DND-41 (cell line): Measurements from ENCODE around the gene SAMD11.
"Not testable (repeated sequence)": the region's sequence is repeated elsewhere in the genome, so short reads cannot be mapped to it uniquely, and the experiment has no call there.

Experiments used
- EZH2 ChIP-seq: IDR thresholded peaks from 3 replicates; pipeline ENCODE4 v1.6.1; 2012; ENCODE audit warnings: borderline replicate concordance, low read depth, mild to moderate bottlenecking, moderate library complexity, low read length, inconsistent platforms; ENCODE audit not compliant: severe bottlenecking
- TF ChIP-seq, protein P1 (sequence below): IDR thresholded peaks from 2 replicates; pipeline ENCODE4 v1.5.1; 2012; ENCODE audit warnings: borderline replicate concordance, low read length, moderate library complexity, mild to moderate bottlenecking; ENCODE audit not compliant: poor library complexity, severe bottlenecking; ENCODE audit errors: extremely low read depth

DNA sequence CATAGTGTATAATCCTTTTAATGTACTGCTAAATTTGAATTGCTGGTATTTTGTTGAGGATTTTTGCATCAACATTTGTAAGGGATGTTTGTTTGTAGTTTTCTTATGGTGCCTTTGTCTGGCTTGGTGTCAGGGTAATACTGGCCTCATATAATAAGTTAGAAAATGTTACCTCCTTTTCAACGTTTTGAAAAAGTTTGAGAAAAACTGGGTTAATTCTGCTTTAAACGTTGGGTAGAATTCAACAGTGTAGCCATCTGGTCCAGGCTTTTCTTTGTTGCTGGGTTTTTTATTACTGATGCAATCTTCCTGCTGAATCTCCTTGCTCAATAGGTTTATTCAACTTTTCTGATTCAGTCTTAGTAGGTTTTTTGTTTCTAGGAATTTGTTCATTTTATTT lies 43.2 kb upstream of the SAMD11 start:
- TF ChIP-seq, protein P1, sequence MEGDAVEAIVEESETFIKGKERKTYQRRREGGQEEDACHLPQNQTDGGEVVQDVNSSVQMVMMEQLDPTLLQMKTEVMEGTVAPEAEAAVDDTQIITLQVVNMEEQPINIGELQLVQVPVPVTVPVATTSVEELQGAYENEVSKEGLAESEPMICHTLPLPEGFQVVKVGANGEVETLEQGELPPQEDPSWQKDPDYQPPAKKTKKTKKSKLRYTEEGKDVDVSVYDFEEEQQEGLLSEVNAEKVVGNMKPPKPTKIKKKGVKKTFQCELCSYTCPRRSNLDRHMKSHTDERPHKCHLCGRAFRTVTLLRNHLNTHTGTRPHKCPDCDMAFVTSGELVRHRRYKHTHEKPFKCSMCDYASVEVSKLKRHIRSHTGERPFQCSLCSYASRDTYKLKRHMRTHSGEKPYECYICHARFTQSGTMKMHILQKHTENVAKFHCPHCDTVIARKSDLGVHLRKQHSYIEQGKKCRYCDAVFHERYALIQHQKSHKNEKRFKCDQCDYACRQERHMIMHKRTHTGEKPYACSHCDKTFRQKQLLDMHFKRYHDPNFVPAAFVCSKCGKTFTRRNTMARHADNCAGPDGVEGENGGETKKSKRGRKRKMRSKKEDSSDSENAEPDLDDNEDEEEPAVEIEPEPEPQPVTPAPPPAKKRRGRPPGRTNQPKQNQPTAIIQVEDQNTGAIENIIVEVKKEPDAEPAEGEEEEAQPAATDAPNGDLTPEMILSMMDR, result not testable (repeated sequence)
- TF ChIP-seq EZH2, result not testable (repeated sequence)
